HG02623 (cell line): Measurements from ENCODE around the gene EDN2.

Experiments
- ATAC-seq: cut with Tn5 transposase; IDR thresholded peaks from one replicate; pipeline ENCODE4 v1.9.1; 2021; ENCODE audit warnings: moderate library complexity; ENCODE audit not compliant: unreplicated experiment

EDN2 gene

GRCh38 chr1:41467673-41468072 lies 16.8 kb downstream of the EDN2 start:
- ATAC-seq, result no peak

GRCh38 chr1:41466146-41466545 lies 18.3 kb downstream of the EDN2 start:
- no peak for ATAC-seq

GRCh38 chr1:41465741-41466140 lies 18.7 kb downstream of the EDN2 start:
- no peak for ATAC-seq

DNA sequence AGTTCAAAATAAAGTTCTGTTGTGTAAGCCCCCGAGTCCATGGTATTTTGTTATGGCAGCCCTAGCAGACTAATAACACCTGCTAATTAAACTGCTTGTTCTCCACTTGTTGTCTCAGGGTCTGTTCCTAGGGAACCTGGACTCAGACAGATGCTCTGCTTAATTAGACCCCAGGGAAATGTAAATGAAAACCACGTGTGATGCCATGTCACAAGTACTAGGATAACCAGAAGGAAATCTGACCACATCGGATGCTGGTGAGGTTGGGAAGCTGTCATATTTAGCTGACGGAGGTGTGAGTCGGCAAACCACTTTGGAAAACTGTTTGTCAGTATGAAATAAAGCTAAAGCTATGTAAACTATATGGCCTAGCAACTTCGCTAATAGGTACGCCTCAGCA lies 19.6 kb downstream of the EDN2 start:
- no peak for ATAC-seq

DNA sequence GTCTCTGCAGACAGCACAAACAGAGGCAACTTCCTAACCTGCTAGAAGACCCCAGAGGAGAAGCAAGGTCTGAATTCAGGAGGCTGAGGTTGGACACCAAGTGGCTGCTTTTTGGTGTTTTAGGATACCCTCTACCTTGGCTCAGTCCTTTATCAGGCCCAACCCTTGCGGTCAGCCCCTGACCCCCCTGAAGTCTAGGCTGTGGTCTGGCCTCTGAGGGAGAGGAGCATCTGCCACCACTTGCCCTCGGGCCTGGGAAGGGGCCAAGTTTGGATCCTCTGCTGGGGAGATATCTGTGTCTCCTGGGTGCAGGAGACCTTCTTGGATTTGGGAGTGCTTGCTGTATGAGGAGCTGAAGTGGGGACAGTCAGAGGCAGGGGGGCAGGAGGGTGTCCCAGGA lies 21.0 kb downstream of the EDN2 start:
- ATAC-seq, result no peak

DNA sequence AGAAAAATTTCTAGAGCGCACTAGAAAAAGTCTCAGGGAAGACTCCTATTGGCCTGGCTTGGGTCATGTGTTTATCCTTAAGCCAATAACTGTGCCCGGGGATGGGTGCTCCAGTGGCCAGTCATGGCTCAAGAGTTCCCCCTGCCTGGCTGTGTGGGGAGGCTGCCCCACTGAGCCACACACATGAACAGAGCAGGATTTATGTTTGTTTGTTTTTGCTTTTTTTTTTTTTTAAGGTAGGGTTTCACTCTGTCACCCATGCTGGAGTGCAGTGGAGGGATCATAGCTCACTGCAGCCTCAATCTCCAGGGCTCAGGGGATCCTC lies 21.8 kb downstream of the EDN2 start:
- ATAC-seq, result no peak

GRCh38 chr1:41461790-41462679 lies 22.4 kb downstream of the EDN2 start:
- no peak for ATAC-seq

GRCh38 chr1:41456847-41457540 lies 27.5 kb downstream of the EDN2 start:
- no peak for ATAC-seq

GRCh38 chr1:41455479-41456332 lies 28.8 kb downstream of the EDN2 start:
- ATAC-seq, result no peak

GRCh38 chr1:41454406-41454805 lies 30.1 kb downstream of the EDN2 start:
- no peak for ATAC-seq

DNA sequence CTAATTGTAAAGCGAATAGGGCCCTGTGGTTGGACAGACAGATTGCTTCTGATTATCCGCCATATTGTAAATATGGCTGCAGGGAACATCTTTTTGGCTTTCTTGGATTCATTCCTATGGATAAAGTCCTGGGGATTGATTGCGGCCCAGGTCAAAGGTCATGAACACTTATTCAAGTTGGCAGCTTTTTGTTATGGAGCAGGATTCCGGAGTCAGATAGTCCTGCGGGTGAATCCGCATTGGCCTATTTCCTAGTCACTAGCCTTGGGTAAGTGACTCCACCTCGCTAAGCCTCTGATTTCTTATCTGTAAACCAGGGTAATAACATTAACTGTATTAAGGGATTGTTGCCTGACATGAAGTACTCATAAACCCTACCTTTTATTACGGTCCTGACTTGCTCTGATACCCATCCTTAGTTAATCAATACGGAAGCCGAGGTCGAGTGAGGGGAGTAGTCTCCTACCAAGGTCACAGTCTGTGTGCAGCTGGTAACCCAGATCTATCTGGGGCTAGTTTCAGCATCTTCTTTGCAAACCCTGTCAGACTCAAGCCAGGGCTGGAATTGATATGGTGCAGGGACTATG lies 31.7 kb downstream of the EDN2 start:
- ATAC-seq, result no peak

GRCh38 chr1:41450747-41451285 lies 33.7 kb downstream of the EDN2 start:
- ATAC-seq, result no peak

- ATAC-seq, result no peak
These were observed 35.1 kb downstream of the EDN2 start for GRCh38 chr1:41449326-41449921.

GRCh38 chr1:41448821-41449220 lies 35.7 kb downstream of the EDN2 start:
- no peak for ATAC-seq

DNA sequence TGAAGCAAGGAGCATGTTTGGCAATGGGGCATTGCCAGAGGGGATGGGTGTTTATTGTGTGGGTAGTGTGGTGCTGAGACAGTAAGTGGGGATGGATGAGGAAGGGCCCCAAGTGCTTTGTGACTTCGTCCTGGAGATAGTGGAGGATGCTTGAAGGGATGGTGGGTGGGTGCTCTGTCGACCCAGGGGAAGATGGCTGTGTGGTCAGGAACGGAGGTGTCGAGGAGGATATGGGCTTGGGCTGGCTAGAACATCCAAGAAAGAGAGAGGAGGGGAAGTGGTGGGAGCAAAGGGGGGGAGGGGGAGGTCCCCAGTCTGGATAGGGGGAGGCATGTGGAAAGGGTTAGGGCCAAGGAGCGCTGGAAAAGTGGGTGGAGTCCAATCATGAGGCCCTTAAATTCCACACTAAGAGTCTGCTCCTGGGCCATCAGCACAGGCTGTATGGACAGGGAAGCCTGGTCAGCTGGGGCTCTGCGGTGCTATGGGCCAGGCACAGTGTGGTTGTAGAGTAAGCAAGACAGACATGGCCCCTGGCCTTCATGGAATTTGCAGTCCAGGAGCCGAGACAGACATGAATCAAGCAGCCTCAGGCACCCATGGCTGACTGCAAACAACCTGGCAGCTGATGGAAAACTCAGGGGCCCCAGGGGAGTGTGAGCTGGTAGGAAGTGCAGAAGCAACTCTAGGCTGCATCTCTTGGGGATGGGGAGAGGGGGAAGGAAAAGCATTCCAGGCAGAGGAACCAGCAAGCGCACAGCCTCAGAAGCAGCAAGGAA lies 36.3 kb downstream of the EDN2 start:
- ATAC-seq, result no peak

- no peak for ATAC-seq
These were observed 37.5 kb downstream of the EDN2 start for GRCh38 chr1:41446851-41447610.

GRCh38 chr1:41444785-41445184 lies 39.7 kb downstream of the EDN2 start:
- ATAC-seq, result no peak

- ATAC-seq, result no peak
These were observed 40.2 kb downstream of the EDN2 start for GRCh38 chr1:41444246-41444645.

GRCh38 chr1:41442697-41443251 lies 41.7 kb downstream of the EDN2 start:
- no peak for ATAC-seq
